Gastroesophageal sphincter (tissue), 3 donors: Measurements from ENCODE around the gene LRCH3.

Source experiments
- EP300 ChIP-seq: sonication (generic); formaldehyde crosslinking; IDR thresholded peaks from one replicate; pipeline ENCODE4 v1.6.1; 2017; ENCODE audit warnings: antibody characterized with exemption, mild to moderate bottlenecking
- TF ChIP-seq, protein P1 (sequence below), 4 experiments: fragments of 200-600 bp in 2 of 4; fragments of 450-650 bp in 2 of 4; sonication (generic) in 1 of 4; IDR thresholded peaks; one replicate each; pipeline ENCODE4 v1.5.1; 2017 to 2019; ENCODE audit warnings: antibody characterized with exemption in 4 of 4, mild to moderate bottlenecking in 2 of 4, moderate library complexity in 2 of 4

- TF ChIP-seq EP300, result no peak
- TF ChIP-seq, protein P1, sequence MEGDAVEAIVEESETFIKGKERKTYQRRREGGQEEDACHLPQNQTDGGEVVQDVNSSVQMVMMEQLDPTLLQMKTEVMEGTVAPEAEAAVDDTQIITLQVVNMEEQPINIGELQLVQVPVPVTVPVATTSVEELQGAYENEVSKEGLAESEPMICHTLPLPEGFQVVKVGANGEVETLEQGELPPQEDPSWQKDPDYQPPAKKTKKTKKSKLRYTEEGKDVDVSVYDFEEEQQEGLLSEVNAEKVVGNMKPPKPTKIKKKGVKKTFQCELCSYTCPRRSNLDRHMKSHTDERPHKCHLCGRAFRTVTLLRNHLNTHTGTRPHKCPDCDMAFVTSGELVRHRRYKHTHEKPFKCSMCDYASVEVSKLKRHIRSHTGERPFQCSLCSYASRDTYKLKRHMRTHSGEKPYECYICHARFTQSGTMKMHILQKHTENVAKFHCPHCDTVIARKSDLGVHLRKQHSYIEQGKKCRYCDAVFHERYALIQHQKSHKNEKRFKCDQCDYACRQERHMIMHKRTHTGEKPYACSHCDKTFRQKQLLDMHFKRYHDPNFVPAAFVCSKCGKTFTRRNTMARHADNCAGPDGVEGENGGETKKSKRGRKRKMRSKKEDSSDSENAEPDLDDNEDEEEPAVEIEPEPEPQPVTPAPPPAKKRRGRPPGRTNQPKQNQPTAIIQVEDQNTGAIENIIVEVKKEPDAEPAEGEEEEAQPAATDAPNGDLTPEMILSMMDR (IDR thresholded peaks at IDR 0.05), result no peak
These were observed 42.3 kb upstream of the LRCH3 start for GRCh38 chr3:197748597-197749314.
